Germinal center (tissue), 1 donor: ENCODE measurements around the gene LTC4S.
"Not testable (repeated sequence)": the region's sequence is repeated elsewhere in the genome, so short reads cannot be mapped to it uniquely, and the experiment has no call there.

Source experiments
- DNase-seq: peaks from one replicate; pipeline ENCODE4 v3.0.0; 2012; ENCODE audit warnings: mixed read lengths, low spot score

The LTC4S gene

GRCh38 chr5:179769796-179770195 lies 24.0 kb upstream of the LTC4S start:
- DNase-seq, result no peak

GRCh38 chr5:179771311-179771895 lies 22.4 kb upstream of the LTC4S start:
- DNase-seq, result no peak

- no peak for DNase-seq
Observed at GRCh38 chr5:179772351-179772750, 21.4 kb upstream of the LTC4S start.

- no peak for DNase-seq
Observed at GRCh38 chr5:179773686-179774040, 20.1 kb upstream of the LTC4S start.

- DNase-seq, result no peak
Observed at GRCh38 chr5:179774442-179774841, 19.3 kb upstream of the LTC4S start.

- DNase-seq, result no peak
Observed at GRCh38 chr5:179776411-179776938, 17.3 kb upstream of the LTC4S start.

GRCh38 chr5:179777456-179777855 lies 16.3 kb upstream of the LTC4S start:
- no peak for DNase-seq

- no peak for DNase-seq
Observed at GRCh38 chr5:179777909-179778308, 15.9 kb upstream of the LTC4S start.

- DNase-seq, result no peak
Observed at GRCh38 chr5:179778591-179778990, 15.2 kb upstream of the LTC4S start.

GRCh38 chr5:179779826-179780225 lies 14.0 kb upstream of the LTC4S start:
- no peak for DNase-seq

GRCh38 chr5:179780362-179780761 lies 13.4 kb upstream of the LTC4S start:
- DNase-seq, result no peak

- no peak for DNase-seq
Observed at GRCh38 chr5:179781846-179782245, 11.9 kb upstream of the LTC4S start.

- DNase-seq, result no peak
Observed at GRCh38 chr5:179783128-179783527, 10.7 kb upstream of the LTC4S start.

- DNase-seq, result no peak
Observed at GRCh38 chr5:179786861-179787260, 6.9 kb upstream of the LTC4S start.

- DNase-seq, result no peak
Observed at GRCh38 chr5:179788193-179788854, 5.5 kb upstream of the LTC4S start.

- DNase-seq, result not testable (repeated sequence)
Observed at GRCh38 chr5:179789278-179789677, 4.5 kb upstream of the LTC4S start.

- no peak for DNase-seq
Observed at GRCh38 chr5:179791881-179792611, 1.7 kb upstream of the LTC4S start.

GRCh38 chr5:179792612-179793467 lies 946 bp upstream of the LTC4S start:
- DNase-seq, result no peak

- no peak for DNase-seq
Observed at GRCh38 chr5:179794171-179794570, 385 bp downstream of the LTC4S start.

- no peak for DNase-seq
Observed at GRCh38 chr5:179794575-179794974, 789 bp downstream of the LTC4S start.

GRCh38 chr5:179795049-179795862 lies 1.5 kb downstream of the LTC4S start:
- DNase-seq, result no peak
